Astrocyte of the cerebellum (primary cell): Measurements from ENCODE around the gene RYR2.

Experiments
- DNase-seq: peaks from one replicate; pipeline ENCODE4 v3.0.0-alpha.2; 2011; ENCODE audit warnings: low read depth
- H3K4me3 ChIP-seq: 2 replicates; pipeline ENCODE4 v1.5.1; 2011; ENCODE audit warnings: mild to moderate bottlenecking, low read depth, low read length, moderate library complexity
- in situ Hi-C: cut with HindIII; loops from 2 replicates; pipeline ENCODE4 v1.10.0; 2017; ENCODE audit warnings: low sequenced_read_pairs
- TF ChIP-seq, protein P1 (sequence below): IDR thresholded peaks from 2 replicates; pipeline ENCODE4 v1.5.1; 2012; ENCODE audit warnings: low read length, low read depth, moderate library complexity, mild to moderate bottlenecking; ENCODE audit errors: missing control alignments

The RYR2 gene

DNA sequence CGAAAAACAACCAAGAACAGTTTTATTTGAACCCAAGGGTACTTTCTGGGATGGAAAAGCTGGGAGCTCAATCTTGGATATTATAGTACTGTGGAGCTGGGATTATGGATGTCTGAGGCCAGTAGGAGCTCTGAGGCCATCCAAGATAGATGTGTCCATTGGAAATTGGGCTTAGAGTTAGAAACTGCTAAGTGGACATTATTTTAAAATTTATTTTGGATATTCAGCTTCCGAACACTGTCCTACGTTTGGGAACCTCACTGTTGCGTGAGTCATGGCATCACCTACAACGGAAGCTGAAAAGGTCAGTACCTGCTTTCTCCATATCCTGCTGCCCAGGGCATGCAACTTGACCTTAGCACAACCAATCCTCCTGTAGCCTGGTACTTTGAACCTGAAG is 61.0 kb downstream of the RYR2 start:
- TF ChIP-seq, protein P1, sequence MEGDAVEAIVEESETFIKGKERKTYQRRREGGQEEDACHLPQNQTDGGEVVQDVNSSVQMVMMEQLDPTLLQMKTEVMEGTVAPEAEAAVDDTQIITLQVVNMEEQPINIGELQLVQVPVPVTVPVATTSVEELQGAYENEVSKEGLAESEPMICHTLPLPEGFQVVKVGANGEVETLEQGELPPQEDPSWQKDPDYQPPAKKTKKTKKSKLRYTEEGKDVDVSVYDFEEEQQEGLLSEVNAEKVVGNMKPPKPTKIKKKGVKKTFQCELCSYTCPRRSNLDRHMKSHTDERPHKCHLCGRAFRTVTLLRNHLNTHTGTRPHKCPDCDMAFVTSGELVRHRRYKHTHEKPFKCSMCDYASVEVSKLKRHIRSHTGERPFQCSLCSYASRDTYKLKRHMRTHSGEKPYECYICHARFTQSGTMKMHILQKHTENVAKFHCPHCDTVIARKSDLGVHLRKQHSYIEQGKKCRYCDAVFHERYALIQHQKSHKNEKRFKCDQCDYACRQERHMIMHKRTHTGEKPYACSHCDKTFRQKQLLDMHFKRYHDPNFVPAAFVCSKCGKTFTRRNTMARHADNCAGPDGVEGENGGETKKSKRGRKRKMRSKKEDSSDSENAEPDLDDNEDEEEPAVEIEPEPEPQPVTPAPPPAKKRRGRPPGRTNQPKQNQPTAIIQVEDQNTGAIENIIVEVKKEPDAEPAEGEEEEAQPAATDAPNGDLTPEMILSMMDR, result no peak
- H3K4me3 ChIP-seq, result no peak overlapping the region
- in situ Hi-C loops, result no loop called here
- no peak for DNase-seq

DNA sequence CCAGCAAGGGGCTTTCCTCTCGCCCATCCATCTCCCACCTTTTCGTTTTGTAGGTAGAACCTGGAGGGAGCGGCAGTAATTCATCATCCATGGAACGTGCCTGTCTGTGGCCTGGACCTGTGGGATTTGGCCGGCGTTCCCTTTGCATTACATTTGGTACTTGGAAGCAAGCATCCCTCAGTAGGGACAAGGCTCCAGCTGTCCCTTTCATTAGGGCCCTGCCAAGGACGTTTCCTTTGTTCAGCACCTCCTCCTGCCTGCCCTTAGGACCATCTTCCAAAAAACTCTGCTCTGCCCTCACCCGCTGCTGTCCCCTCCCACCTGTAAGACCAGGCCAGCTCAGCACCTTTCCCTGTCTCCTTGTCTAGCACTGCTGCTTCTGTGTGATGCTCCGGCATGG is 62.1 kb downstream of the RYR2 start:
- H3K4me3 ChIP-seq, result no peak overlapping the region
- TF ChIP-seq, protein P1, result no peak
- in situ Hi-C loops, result no loop called here
- DNase-seq, result no peak

DNA sequence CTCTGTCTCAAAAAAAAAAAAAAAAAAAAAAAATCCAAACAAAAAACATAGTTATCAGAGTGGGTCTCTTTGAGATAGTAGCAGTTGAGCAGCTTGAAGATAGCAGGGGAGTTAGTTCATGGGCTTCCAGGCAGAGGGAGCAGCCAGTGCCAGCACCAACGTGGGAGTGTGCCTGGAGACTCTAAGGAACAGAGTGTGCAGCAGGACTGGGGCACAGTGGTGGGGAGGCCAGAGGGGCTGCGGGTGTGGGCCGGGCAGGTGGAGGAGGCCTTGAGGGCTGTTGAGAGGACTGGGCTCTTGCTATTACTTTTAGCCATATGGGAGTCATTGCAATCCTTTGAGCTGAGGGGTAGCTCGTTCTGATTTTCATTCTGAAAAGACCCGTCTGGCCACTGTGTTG is 63.8 kb downstream of the RYR2 start:
- no peak for DNase-seq
- TF ChIP-seq, protein P1, result no peak
- H3K4me3 ChIP-seq, result no peak overlapping the region
- in situ Hi-C loops, result no loop called here

DNA sequence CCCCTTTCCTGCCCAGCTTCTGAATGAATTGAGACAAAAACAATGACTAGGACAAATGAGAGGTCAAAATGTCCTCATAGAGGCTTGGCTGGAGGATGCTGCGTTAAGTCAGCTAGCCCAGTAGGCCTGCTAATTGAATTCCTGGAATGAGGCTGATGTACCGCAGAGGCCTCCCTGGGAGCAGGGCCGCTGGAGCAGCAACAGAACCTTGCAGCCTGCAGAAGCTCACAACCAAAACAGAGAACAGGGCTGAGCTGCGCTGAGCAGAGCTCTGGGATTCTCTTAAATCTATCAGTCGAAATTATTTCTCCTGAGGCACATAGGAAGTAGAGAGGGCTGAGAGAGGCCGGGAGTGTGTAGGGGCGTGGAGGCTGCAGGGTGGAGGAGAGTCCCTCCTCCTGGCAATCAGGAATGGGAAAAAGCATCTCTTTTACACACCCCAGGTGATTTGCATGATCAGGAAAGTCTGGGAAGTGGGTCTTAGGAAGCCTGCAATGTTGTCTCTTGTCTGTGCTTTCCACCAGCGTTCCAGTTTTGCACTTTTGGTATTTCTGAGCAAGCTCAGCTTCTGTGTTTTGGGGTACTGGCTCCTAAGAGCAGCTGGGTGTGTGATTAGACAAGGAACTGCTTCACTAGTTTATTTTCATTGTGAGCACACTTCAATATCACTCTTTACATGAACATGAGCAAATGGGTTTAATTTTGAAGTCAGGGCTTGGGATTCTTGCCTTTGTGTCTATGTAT is 66.5 kb downstream of the RYR2 start:
- H3K4me3 ChIP-seq, result no peak overlapping the region
- DNase-seq, result no peak
- TF ChIP-seq, protein P1, result no peak
- in situ Hi-C loops, result no loop called here

DNA sequence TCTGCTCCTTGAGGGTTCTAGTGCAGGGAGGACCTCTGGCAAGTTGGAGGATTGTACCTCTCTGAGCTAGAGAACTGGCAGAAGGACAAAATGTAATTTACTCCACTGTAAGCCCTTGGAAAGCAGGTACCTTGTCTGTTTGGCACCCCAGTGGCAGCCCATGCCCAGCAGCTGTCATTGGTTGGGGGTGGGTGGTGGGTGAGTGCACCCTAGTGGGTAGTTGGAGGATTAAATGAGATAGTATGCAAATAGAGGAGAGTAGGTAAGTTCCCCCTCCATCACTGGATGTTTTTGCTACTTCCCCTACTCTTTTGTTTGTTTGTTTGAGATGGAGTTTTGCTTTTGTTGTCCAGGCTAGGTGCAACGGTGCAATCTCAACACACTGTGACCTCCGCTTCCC is 69.8 kb downstream of the RYR2 start:
- no peak for DNase-seq
- TF ChIP-seq, protein P1, result no peak
- no peak overlapping the region for H3K4me3 ChIP-seq
- in situ Hi-C loops, result loop anchor here (5.0 kb wide), 1 partner anchor 70 kb away; no protein-coding TSS in a partner anchor

DNA sequence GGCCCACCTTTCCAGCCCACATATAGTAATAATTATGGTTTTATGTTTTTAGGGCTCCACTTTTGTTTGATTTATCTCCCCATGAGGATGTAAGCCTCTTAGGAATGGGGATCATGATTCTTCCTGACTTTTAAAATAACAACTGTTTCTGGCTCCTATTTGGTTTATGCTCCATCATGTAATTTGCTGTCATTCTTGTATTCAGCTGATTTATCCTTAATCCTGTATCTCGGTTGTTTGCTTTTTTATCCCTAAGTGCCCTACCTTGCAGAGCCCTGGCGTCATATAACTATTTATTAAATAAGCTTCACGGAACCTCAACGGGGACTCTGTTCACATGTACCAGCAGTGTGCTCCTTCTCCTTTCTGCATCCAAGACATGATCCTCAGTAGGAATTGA is 70.7 kb downstream of the RYR2 start:
- in situ Hi-C loops, result loop anchor here (5.0 kb wide), 1 partner anchor 70 kb away; no protein-coding TSS in a partner anchor
- TF ChIP-seq, protein P1, result no peak
- H3K4me3 ChIP-seq, result no peak overlapping the region
- no peak for DNase-seq
